Amniotic stem cell (primary cell): ENCODE measurements around the gene PLOD2.

Experiments
- DNase-seq: peaks from one replicate; lab custom pipeline; 2025; lab: John Stamatoyannopoulos, UW

PLOD2 gene

GRCh38 chr3:146160964-146161662, at the start of gene PLOD2:
TSS of gene PLOD2 (minus strand) at chr3:146161184. CDS start at chr3:146160989, 195 bp downstream.
- peak; percentile 86 for DNase-seq

- no peak for DNase-seq
Measured at GRCh38 chr3:146209371-146209770, 48.4 kb upstream of the PLOD2 start.

GRCh38 chr3:146203776-146204175, 42.8 kb upstream of the PLOD2 start:
- no peak for DNase-seq

- no peak for DNase-seq
Measured at GRCh38 chr3:146200461-146201220, 39.7 kb upstream of the PLOD2 start.

GRCh38 chr3:146199762-146200161, 38.8 kb upstream of the PLOD2 start:
- no peak for DNase-seq

- no peak for DNase-seq
Measured at GRCh38 chr3:146196789-146197188, 35.8 kb upstream of the PLOD2 start.

- DNase-seq = no peak
Measured at GRCh38 chr3:146195605-146196004, 34.6 kb upstream of the PLOD2 start.

GRCh38 chr3:146195030-146195429, 34.0 kb upstream of the PLOD2 start:
- DNase-seq = no peak

GRCh38 chr3:146191051-146191450, 30.1 kb upstream of the PLOD2 start:
- no peak for DNase-seq

- DNase-seq = no peak
Measured at GRCh38 chr3:146189519-146190173, 28.7 kb upstream of the PLOD2 start.

GRCh38 chr3:146187334-146187950, 26.5 kb upstream of the PLOD2 start:
- no peak for DNase-seq

- no peak for DNase-seq
Measured at GRCh38 chr3:146184241-146185015, 23.4 kb upstream of the PLOD2 start.

- no peak for DNase-seq
Measured at GRCh38 chr3:146181216-146181615, 20.2 kb upstream of the PLOD2 start.

- DNase-seq = no peak
Measured at GRCh38 chr3:146180376-146180775, 19.4 kb upstream of the PLOD2 start.

GRCh38 chr3:146178006-146178689, 17.2 kb upstream of the PLOD2 start:
- DNase-seq = no peak

- DNase-seq = no peak
Measured at GRCh38 chr3:146177519-146177918, 16.5 kb upstream of the PLOD2 start.

GRCh38 chr3:146177072-146177471, 16.1 kb upstream of the PLOD2 start:
- DNase-seq = no peak

- no peak for DNase-seq
Measured at GRCh38 chr3:146172586-146172985, 11.6 kb upstream of the PLOD2 start.

GRCh38 chr3:146170591-146170990, 9.6 kb upstream of the PLOD2 start:
- no peak for DNase-seq

GRCh38 chr3:146169891-146170290, 8.9 kb upstream of the PLOD2 start:
- no peak for DNase-seq

GRCh38 chr3:146166826-146167225, 5.8 kb upstream of the PLOD2 start:
- no peak for DNase-seq
